DMS 273 (cell line): ENCODE results near the gene GMEB2.
"Not testable (repeated sequence)": the region's sequence is repeated elsewhere in the genome, so short reads cannot be mapped to it uniquely, and the experiment has no call there.

ENCODE experiments used
- DNase-seq: peaks from one replicate; lab custom pipeline; 2025; ENCODE audit not compliant: unreplicated experiment; lab: John Stamatoyannopoulos, UW

Gene GMEB2, protein sequence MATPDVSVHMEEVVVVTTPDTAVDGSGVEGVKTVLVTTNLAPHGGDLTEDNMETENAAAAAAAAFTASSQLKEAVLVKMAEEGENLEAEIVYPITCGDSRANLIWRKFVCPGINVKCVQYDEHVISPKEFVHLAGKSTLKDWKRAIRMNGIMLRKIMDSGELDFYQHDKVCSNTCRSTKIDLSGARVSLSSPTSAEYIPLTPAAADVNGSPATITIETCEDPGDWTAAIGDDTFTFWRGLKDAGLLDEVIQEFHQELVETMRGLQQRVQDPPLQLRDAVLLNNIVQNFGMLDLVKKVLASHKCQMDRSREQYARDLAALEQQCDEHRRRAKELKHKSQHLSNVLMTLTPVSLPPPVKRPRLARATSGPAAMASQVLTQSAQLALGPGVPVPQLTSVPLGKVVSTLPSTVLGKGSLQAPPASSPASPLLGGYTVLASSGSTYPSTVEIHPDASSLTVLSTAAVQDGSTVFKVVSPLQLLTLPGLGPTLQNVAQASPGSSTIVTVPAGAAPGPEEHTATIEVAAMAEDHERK

DNA sequence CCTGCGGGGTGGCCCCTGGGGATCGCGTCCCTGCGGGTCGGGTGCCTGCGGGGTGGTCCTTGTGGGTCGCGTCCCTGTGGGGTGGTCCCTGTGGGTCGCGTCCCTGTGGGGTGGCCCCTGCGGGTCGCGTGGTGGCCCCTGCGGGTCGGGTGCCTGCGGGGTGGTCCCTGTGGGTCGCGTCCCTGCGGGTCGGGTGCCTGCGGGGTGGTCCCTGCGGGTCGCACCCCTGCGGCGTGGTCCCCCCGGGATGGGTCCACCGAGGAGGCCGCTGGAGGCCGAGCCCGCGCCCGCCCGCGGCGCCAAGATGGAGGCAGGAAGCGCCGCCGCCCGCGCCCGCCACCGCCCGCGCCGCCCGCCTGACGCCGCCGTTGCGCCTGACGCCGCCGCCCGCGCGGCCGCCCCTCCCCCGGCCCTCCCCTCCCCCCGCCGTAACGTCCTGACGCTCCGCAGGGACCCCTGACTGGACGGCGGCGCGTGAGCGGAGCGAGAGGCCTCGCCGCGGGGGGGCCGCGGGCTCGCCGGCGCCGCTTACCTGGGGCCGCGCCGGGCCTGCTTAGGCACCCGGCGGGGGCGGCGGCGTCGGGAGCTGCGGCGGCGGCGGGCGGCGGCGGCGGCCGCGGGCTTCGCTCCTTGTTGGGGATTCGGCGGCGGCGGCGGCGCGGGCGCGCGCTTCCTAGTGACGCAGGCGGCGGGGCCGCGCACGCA, at the start of gene GMEB2:
Gene GMEB2 (minus strand): TSS at position 678 of the 705 bp plus-strand sequence. CDS start 7,704 bp downstream, outside the sequence.
- peak; percentile 95 for DNase-seq

DNA sequence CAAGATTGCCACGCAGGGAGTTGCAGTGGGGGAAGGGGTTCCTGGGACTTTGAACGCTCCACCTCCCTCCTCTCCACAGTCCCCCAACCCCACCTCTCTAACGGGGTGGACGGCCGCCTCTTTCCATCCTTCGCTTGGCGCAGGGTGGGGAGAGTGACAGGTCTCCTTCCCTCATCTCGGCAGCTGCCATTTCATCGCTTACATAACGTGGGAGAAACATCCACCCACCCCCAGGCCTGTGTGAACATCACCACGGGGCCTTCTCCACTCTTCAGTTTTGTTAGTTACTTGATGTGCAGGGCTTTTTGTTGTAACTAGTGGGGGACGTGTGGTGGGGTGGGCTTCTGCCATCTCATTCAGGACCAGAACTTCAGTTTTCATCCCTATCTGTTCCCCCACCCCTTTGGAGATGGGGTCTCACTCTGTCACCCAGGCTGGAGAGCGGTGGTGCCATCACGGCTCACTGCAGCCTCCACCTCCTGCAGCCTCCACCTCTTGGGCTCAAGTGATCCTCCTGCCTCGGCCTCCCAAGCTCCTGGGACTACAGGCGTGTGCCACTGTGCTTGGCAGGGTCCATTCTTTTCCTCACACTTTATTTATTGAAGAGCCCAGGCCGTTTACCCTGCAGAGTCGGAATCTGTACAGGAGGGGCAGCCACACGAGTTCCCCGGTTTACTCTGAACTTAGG, 48.9 kb upstream of the GMEB2 start:
- DNase-seq: no peak

DNA sequence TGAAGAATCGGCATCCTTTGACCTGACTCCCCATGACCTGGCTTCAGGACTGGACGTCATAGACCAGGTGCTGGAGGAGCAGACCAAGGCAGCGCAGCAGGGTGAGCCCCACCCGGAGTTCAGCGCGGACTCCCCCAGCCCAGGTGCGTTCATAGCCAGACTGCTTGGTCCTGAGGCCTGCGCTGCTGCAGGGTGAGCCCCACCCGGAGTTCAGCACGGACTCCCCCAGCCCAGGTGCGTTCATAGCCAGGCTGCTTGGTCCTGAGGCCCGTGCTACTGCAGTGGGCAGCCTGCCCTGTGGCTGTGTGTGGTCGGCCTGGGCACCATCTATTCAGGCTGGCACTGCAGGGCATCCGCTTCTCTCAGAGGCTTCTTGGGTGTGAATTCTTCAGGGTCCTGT, 47.0 kb upstream of the GMEB2 start:
- DNase-seq: no peak

DNA sequence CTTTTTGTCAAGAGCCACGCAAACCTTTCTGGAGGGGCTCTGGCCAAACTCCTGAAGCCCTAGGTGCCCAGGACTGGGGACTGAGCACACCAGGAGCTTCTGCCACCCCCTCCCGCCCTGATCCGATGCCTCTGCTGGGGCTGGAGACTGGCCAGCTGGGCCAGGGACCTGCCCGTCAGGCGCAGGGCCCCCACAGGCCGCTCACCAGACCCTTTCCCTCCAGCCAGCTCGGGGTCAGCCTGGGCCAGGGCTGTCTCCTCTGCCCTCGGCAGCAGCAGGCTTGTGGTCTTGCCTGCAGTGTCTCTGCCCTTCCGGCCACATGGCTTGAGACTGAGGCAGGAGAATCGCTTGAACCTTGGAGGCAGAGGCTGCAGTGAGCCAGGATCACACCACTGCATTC, 45.8 kb upstream of the GMEB2 start:
- no peak for DNase-seq

DNA sequence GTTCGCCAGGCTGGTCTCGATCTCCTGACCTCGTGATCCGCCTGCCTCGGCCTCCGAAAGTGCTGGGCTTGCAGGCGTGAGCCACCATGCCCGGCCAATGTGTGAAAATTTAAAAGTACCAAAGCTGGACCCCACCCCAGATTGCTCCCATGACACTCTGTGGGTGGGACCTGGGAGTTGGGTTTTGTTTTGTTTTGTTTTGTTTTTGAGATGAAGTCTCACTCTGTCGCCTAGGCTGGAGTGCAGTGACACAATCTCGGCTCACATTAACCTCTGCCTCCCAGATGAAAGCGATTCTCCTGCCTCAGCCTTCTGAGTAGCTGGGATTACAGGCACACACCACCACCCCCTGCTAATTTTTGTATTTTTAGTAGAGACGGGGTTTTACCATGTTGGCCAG, 44.8 kb upstream of the GMEB2 start:
- not testable (repeated sequence) for DNase-seq

DNA sequence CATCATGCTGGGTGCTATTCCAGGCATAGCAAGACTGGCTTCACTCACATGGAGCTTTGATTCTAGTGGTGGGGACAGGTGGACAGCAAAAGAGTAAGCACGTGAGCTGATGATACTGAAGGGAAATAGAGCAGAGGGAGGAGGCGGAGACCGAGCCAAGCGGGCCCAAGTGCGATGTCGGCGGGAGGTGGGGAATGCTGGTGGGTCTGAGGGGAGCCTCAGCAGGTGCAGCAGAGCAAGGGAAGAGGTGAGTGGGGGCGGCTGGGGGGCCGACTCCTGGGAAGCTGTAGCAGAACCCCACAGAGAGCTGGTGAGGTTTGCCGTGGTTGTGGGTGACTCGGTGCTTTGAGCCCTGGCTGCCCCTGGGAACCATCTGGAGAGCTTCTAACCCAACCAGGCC, 41.5 kb upstream of the GMEB2 start:
- no peak for DNase-seq

DNA sequence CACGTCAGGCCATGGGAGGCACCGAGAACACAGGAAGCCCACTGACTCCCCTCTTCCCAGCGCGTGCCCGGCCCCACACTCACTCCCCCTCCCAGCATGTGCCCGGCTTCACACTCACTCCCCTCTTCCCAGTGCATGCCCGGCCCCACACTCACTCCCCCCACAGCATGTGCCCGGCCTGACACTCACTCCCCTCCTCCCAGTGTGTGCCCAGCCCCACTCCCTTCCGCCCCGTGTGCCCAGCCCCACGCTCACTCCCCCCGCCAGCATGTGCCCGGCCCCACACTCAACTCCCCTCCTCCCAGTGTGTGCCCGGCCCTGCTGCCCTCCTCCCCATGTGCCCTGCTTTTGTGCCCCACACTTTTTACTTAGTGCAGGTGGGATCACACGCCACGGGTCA, 41.0 kb upstream of the GMEB2 start:
- DNase-seq: no peak

DNA sequence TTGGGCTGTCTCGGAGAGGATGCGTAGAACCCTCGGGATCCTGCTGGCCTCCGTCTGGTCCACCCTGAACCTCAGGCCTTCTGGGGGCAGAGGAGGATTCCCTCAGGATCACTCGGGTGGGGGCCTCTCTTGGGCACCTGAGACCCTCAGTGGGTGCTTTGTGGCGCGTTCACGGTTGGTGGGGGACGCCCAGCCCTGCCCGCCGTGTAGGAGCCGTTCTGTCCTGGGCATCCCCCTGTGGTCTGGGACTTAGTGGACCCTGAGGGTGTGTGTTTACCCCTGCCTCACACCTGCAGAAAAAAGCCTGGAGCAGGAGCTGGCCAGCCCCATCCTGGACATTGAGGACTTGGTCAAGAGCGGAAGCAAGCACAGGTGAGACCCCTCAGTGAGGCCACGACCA, 38.8 kb upstream of the GMEB2 start:
- no peak for DNase-seq

DNA sequence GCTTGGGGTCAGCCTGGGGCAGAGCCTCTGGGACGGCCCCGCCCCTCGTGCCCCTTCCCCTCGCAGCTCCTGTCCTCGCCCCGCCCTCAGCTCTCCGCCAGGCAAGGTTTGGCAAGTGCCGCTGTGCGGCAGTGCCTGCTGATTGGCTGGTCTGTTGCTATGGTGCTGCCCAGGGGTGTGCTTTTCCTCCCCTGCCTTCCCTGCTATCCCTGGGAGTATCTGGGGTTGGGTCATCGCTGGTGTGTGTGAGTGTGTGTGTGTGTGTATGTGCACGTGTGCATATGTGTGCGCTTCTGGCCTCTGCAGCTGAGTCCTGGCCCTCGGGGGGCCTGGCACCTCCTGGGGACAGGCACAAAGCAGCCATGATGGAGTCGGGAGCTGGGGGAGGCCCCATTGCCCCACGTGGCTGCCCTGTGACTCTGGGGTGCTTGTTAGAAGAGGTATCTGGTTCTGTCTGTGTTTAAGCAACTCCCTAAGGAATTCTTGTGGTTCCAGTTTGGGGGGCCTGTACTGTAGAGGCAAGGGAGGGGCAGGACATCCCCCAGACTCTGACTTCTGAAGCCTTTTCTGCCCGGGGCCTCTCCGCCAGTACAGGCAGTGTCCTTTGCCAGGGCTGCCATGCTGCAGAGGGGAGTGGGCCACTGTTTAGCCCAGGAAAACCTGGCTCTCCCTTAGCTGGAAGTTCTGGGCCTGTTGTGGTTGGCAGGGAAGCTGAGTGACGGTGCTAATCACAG, 38.1 kb upstream of the GMEB2 start:
- peak; percentile 48 for DNase-seq

DNA sequence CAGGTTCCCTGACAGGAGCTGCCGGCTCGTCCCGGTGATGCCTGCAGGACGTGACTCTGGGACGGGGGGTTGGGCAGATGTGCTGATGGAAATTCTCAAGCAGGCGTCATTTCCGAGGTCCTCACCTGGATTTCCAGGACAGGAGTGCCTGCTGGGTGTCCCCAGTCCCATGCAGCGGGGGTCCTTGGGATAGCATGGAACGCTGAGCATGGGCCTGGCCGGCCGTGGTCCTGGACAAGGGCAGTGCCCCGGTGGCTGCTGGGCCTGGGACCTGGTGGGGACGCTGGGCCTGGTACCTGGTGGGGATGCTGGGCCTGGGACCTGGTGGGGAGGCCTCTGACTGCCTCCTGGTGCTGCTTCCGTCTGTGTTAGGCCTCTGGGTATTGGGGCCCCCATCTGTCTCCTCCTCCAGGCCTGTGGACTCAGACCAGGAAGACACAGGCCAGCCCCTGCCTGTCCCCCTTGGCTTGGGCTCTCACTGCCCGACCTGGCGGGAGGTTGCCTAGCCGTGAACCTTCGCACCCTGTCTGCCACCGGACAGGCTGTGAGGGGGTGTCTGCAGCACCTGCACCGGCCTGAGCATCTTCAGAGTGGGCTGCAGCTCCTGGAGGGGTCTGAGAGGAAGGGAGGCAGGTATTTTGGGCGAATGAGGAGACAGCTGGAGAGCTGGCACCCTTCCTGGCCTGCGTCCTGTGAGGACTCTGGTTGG, 37.4 kb upstream of the GMEB2 start:
- DNase-seq: no peak

DNA sequence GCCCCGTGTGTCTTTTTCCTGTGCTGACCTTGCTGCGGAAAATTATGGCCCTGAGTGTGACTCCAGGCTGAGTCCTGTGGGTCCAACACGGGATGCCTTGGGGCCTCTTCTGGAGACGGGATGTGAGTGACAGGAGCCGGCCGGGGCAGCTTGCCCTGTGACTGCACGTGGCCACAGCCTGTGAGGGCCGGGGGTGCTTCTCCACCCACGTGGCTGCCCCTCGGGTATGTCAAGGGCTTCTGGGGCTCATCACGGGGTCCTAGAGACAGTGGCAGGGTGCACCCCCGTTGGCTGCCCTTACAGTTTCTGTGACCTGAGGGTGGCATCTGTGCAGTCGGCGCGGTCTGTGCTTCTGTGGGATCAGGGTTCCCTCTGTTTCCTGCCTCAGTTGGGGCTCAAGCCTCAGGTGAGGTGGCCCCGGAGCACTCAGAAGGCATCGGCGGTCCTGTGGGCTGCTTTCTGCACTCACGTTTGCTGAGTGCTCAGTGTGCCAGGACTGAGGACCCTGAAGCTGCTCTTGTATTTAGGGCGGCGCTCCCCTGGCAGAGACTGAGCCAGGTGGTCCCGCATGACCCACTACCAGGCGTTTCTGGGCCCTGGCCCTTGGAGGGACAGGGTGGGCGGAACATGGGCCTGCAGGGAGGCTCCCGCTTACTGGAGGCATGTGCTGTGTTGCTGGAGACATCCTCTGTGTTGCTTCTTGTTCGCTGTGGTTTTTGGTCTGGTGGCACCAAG, 36.6 kb upstream of the GMEB2 start:
- no peak for DNase-seq

DNA sequence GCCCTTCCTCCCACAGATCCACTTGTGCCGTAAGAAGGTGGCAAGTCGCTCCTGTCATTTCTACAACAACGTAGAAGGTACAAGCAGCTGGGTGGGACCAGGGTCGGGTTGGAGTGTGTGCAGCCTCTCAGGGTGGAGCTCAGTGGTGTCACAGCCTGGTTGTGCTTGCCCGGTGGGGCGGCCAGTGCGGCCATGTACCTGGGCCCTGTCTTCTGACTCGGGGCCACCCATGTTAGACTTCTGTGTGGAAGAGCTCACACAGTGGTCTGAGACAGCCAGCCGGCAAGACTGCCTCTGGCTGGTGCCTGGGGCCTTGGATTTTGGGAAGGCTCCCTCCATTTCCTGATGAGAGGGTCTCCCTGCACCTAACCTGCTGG, 35.9 kb upstream of the GMEB2 start:
- no peak for DNase-seq

DNA sequence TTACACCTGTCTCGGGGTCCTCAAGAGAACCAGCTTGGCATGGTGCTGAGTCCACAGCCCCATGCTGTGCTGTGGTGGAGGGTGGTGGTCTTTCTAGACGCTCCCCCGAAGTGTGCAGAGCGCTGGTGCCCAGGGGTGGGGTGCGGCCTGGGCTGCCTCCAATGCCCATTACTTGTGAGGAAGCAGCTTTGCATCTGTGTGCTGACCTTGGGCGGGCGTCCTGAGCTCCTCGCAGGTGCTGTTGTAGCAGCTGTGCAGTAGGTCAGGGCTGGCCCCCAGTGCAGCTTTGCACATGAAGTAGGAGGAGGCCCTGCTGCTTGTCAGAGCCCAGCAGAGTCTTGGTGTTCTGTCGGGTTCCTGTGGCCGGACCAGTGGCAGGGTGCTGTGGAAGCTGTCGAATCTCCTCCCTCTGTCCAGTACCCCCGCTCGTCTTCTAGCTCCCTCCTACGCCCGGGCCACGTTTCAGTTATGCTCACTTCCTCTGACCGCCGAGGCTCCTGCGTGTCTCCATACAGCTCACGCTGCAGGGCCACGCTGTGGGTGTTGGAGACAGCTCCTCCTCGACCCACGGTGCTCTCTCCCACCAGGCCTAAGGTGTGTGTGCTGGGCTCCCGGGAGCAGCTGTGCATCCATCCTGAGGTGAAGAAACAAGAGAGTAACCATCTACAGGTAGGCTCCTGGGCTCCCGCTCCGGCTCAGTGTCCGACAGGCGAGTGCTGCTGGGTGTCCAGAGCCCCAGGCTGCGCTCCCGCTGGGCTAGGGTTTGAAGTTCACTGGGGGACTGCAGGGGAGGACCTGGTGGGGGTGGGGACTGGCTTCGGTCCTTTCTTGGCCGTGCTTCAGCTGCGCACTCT, 35.3 kb upstream of the GMEB2 start:
- no peak for DNase-seq

DNA sequence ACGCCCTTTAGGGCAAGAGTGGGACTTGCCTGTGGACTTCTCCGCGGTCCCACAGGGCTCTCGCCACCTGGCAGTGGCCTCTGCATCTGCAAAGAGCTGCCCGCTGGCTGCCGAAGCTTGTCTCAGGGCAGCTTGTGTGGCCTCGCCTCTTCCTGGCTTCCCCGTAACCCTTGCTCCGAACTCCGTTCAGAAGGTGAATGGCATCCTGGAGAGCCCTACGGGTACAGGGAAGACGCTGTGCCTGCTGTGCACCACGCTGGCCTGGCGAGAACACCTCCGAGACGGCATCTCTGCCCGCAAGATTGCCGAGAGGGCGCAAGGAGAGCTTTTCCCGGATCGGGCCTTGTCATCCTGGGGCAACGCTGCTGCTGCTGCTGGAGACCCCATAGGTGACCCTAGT, 34.2 kb upstream of the GMEB2 start:
- no peak for DNase-seq

DNA sequence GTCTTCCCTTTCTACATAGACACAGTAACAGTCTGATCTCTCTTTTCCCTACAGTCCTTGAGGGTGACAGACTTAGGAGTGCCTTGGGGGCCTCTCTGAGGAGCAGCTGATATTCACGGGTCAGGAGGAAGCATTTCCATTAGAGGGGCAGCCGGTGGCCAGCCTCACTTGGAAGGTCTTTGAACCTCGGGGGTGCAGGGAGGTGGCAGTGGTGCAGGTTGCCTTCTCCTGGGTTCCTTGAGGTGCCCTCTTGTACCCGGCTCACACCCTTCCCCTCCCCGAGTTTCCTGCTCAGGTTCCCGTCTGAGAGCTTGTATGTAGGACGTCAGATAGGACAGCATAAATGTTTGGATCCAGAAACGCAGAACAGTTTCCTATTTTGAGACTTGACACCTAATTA, 33.7 kb upstream of the GMEB2 start:
- no peak for DNase-seq

DNA sequence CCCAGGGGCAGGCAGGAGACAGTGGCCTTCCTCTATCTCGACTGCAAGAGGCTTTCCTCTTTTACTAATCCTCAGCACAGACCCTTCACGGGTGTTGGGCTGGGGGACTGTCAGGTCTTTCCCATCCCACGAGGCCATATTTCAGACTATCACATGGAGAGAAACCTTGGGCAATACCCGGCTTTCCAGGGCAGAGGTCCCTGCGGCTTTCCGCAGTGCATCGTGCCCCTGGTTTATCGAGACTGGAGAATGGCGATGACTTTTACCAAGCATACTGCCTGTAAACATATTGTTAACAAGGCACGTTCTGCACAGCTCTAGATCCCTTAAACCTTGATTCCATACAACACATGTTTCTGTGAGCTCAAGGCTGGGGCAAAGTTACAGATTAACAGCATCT, 33.3 kb upstream of the GMEB2 start:
- not testable (repeated sequence) for DNase-seq

DNA sequence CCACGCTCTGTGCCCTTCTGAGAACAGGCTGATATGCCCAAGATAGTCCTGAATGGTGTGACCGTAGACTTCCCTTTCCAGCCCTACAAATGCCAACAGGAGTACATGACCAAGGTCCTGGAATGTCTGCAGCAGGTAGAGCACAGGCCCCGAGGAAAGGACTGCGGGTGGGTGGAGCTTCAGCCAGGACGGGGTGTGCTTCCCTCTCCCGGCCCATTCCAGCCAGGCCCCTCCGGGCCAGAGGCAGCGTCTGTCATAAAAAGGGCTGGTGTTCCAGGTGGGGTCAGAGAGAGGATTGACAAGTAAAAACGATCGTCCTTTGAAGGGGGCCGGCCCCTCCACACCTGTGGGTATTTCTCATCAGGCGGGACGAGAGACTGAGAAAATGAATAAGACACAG, 32.5 kb upstream of the GMEB2 start:
- DNase-seq: no peak

DNA sequence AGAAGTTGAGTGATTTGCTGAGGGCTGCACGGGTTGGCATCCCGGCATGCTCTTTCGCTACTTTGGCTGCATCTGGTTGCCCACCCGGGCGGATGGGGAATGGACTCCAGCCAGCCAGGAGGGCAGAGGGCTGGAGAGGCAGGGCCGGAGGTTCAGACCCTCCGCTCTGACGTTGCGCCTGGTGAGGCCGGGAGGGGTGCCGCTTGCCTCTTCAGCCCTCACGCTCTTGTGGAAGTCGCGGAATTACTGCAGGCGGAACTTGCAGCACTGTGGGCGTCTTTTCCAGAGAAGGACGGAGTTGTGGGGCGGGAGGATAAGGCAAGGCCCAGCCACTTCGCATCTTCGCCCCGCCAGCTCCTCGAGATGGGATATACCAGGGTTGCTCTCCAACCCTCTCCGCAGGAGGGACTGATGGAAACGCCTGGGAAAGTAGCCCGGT, 31.9 kb upstream of the GMEB2 start:
- DNase-seq: no peak
